Adrenal gland (tissue), 12 donors: ENCODE data around the gene IL1RN. TPM values are rescaled to one million over a fixed set of nuclear protein-coding genes. Genes with fewer than 3 reads are reported as not detected.

Experiments used
- DNase-seq, 7 donors: peaks; one replicate each; pipeline ENCODE4 v3.0.0-alpha.2; 2019 to 2020
- H3K27ac ChIP-seq, 5 donors: fragments of 200-600 bp; sonication (generic) in 4 of 5; 1 replicate in 3 of 5; 2 replicates in 2 of 5; pipeline versions ENCODE4 v1.5.1 to v1.8.0; 2016 to 2020; ENCODE audit warnings: mild to moderate bottlenecking in 1 of 5
- H3K27me3 ChIP-seq: fragments of 200-600 bp; 2 replicates; pipeline ENCODE4 v1.8.0; 2021
- H3K36me3 ChIP-seq, 2 donors: fragments of 200-600 bp; replicated peaks in 1 of 2; 1 replicate in 1 of 2; 2 replicates in 1 of 2; pipeline versions ENCODE4 v1.5.1 to v1.8.0; 2018 to 2022
- H3K4me1 ChIP-seq, 2 donors: fragments of 200-600 bp; replicated peaks in 1 of 2; 1 replicate in 1 of 2; 2 replicates in 1 of 2; pipeline versions ENCODE4 v1.5.1 to v1.8.0; 2018 to 2021
- H3K4me3 ChIP-seq, 4 donors: fragments of 200-600 bp; sonication (generic) in 3 of 4; one replicate each; pipeline ENCODE4 v1.5.1; 2016 to 2018
- H3K9me3 ChIP-seq, 3 donors: fragments of 200-600 bp; sonication (generic) in 1 of 3; replicated peaks in 1 of 3; 1 replicate in 2 of 3; 2 replicates in 1 of 3; pipeline versions ENCODE4 v1.5.1 to v1.8.0; 2016 to 2021
- CTCF ChIP-seq, 6 experiments: fragments of 450-650 bp in 4 of 6; fragments of 200-600 bp in 2 of 6; sonication (generic) in 1 of 6; IDR thresholded peaks; 1 replicate in 5 of 6; 2 replicates in 1 of 6; pipeline versions ENCODE4 v1.5.1 to v1.8.0; 2016 to 2021; ENCODE audit warnings: antibody characterized with exemption in 6 of 6, mild to moderate bottlenecking in 2 of 6, moderate library complexity in 1 of 6
- POLR2A ChIP-seq, 2 donors: fragments of 450-650 bp; IDR thresholded peaks; one replicate each; pipeline ENCODE4 v1.6.1; 2017; ENCODE audit warnings: antibody characterized with exemption in 2 of 2, mild to moderate bottlenecking in 2 of 2, moderate library complexity in 1 of 2
- WGBS, 4 donors: extraction: QIAGEN DNeasy Blood & Tissue Kit in 2 of 4; methylation state at CpG; one replicate each; pipeline versions ENCODE4 v1.1.5 to v1.1.7; 2013 to 2017; 5-methylcytosine and 5-hydroxymethylcytosine counted together
- intact Hi-C, 2 donors: fragments of 100-400 bp; cut with DNase I; formaldehyde crosslinking; loops; one replicate each; pipeline versions ENCODE4 v1.14.1 to v1.15.0; 2022 to 2023
- polyA plus RNA-seq, 3 donors: library from polyadenylated mRNA; stranded (reverse); fragments of 200-250 nt in 2 of 3; fragments of 350-450 nt in 1 of 3; fragmentation: Illumina TruSeq in 1 of 3; extraction: RNeasy Lipid Tissue Mini Kit (QIAGEN cat#74804) in 1 of 3; gene quantifications; one replicate each; pipeline ENCODE4 v1.2.3, GENCODE V29; 2013 to 2014
- total RNA-seq, 9 donors: library from RNA; depleted of rRNA in 4 of 9; stranded (reverse); fragments of >200 nt in 4 of 9; fragments of 120-200 nt in 1 of 9; fragmentation: NEBNext Ultra II Directional in 1 of 9; extraction: Animal tissue kit (Norgen Biotek cat#: 25700) in 1 of 9; gene quantifications; one replicate each; pipeline versions ENCODE4 v1.1.0 to v1.2.4, GENCODE V29; 2013 to 2023
- donor health status: healthy with polysubstance abuse.
- donor health status: Bipolar disorder and iron deficiency.
- donor health status: DM: yes; HTN: yes; CAD: no.
- donor health status: DM: no; HTN: no; CAD: no.
- donor health status: DM: no; HTN: no; CAD: no.
- donor health status: DM: yes; HTN: yes; CAD: no.

The IL1RN gene
- total and polyA plus RNA-seq, 12 donors, result 0.22 to 6.1 (median 1.2) TPM; not detected in 2

- H3K4me1 ChIP-seq, result peaks cover 25 to 36% of the 10 kb centered on the region in 2 donors
- H3K27me3 ChIP-seq, result no peaks in the 10 kb centered on the region
- no peaks in the 10 kb centered on the region for H3K36me3 ChIP-seq
- TF ChIP-seq POLR2A (IDR thresholded peaks at IDR 0.05) (no peak), CTCF (IDR thresholded peaks at IDR 0.05) (no peak)
- H3K9me3 ChIP-seq, result no peaks in the 10 kb centered on the region
- no peak overlapping the region for H3K4me3 ChIP-seq
- WGBS, 4 donors, result 66 to 71% (median 70%) methylated on average over 6 of the region's 6 CpGs; no CpG with 5 or more reads in 1 of the 4 donors
- intact Hi-C loops, result no loop called here
- H3K27ac ChIP-seq, result peak overlapping the region; percentile 82 to 99 (median 94)
- peak in 2 of 7 donors; percentile 13 to 50 for DNase-seq
These were observed 40.6 kb downstream of the IL1RN start for GRCh38 chr2:113167962-113168340.

- 91 to 93% (median 91%) methylated on average over 8 of the region's 8 CpGs for WGBS, 4 donors
- peak overlapping the region in 1 of 5 donors; percentile 98 for H3K27ac ChIP-seq
- H3K4me1 ChIP-seq, result peaks cover 25 to 36% of the 10 kb centered on the region in 2 donors
- intact Hi-C loops, result no loop called here
- H3K4me3 ChIP-seq, result no peak overlapping the region
- H3K9me3 ChIP-seq, result no peaks in the 10 kb centered on the region
- H3K27me3 ChIP-seq, result no peaks in the 10 kb centered on the region
- H3K36me3 ChIP-seq, result no peaks in the 10 kb centered on the region
- TF ChIP-seq POLR2A (IDR thresholded peaks at IDR 0.05) (no peak), CTCF (IDR thresholded peaks at IDR 0.05) (no peak)
- DNase-seq, result peak in 2 of 7 donors; percentile 7 to 44
These were observed 41.7 kb downstream of the IL1RN start for GRCh38 chr2:113169002-113169530.

GRCh38 chr2:113169586-113169985 lies 42.2 kb downstream of the IL1RN start:
- no peaks in the 10 kb centered on the region for H3K9me3 ChIP-seq
- no peaks in the 10 kb centered on the region for H3K36me3 ChIP-seq
- TF ChIP-seq CTCF (IDR thresholded peaks at IDR 0.05) (no peak), POLR2A (IDR thresholded peaks at IDR 0.05) (no peak)
- DNase-seq, result peak in 1 of 7 donors; percentile 5
- H3K27ac ChIP-seq, result no peak overlapping the region
- peaks cover 25 to 32% of the 10 kb centered on the region in 2 donors for H3K4me1 ChIP-seq
- no peak overlapping the region for H3K4me3 ChIP-seq
- no peaks in the 10 kb centered on the region for H3K27me3 ChIP-seq
- intact Hi-C loops, result no loop called here
- WGBS, 4 donors, result 90 to 94% (median 93%) methylated on average over 3 of the region's 3 CpGs

GRCh38 chr2:113171334-113172075 lies 44.1 kb downstream of the IL1RN start:
- peak in 2 of 7 donors; percentile 6 to 42 for DNase-seq
- H3K9me3 ChIP-seq, result no peaks in the 10 kb centered on the region
- WGBS, 4 donors, result 95 to 98% (median 96%) methylated on average over 8 of the region's 8 CpGs
- H3K27me3 ChIP-seq, result no peaks in the 10 kb centered on the region
- no peak overlapping the region for H3K27ac ChIP-seq
- intact Hi-C loops, result no loop called here
- H3K36me3 ChIP-seq, result no peaks in the 10 kb centered on the region
- H3K4me3 ChIP-seq, result no peak overlapping the region
- TF ChIP-seq POLR2A (IDR thresholded peaks at IDR 0.05), result no peak
- no peak for TF ChIP-seq CTCF (IDR thresholded peaks at IDR 0.05)
- peaks cover 17 to 24% of the 10 kb centered on the region in 2 donors for H3K4me1 ChIP-seq
